A673 (cell line): Measurements from ENCODE around the gene PDCD1. TPM values are rescaled to one million over a fixed set of nuclear protein-coding genes. Genes with fewer than 3 reads are reported as not detected.

Experiments used
- BruUV-seq: library from RNA; stranded (reverse); fragments of 400-500 nt; replicated peaks from 2 replicates; lab custom pipeline; 2021; lab: Mats Ljungman, UMichigan
- CTCF ChIA-PET: fragments of 300-600 bp; sonication (Branson Sonifier 250); formaldehyde crosslinking; loops from one replicate; lab custom pipeline; 2022; ENCODE audit warnings: antibody characterized with exemption; lab: Charles Lee
- POLR2A ChIA-PET: fragments of 300-600 bp; sonication (Branson Sonifier 250); formaldehyde crosslinking; loops from one replicate; lab custom pipeline; 2022; ENCODE audit warnings: antibody characterized with exemption; ENCODE audit not compliant: low non-redundant PET; lab: Charles Lee
- DNase-seq: peaks from one replicate; pipeline ENCODE4 v3.0.0-alpha.2; 2015; ENCODE audit warnings: low spot score
- H3K27ac ChIP-seq: fragments of 200-600 bp; sonication (generic); 2 replicates; pipeline ENCODE4 v1.5.1; 2016; ENCODE audit warnings: mixed run types, low read depth, mild to moderate bottlenecking, mixed read lengths, antibody characterized with exemption, low read length; ENCODE audit not compliant: poor library complexity, severe bottlenecking
- H3K27me3 ChIP-seq: fragments of 200-600 bp; sonication (generic); replicated peaks from 2 replicates; pipeline ENCODE4 v1.6.1; 2017; ENCODE audit warnings: mixed run types, low read depth, mild to moderate bottlenecking, mixed read lengths, antibody characterized with exemption, low read length; ENCODE audit not compliant: insufficient read depth, poor library complexity
- H3K36me3 ChIP-seq: fragments of 200-600 bp; sonication (generic); 2 replicates; pipeline ENCODE4 v1.6.1; 2016; ENCODE audit warnings: mixed run types, mild to moderate bottlenecking, mixed read lengths, antibody characterized with exemption, low read length; ENCODE audit not compliant: insufficient read depth, poor library complexity, severe bottlenecking
- H3K4me1 ChIP-seq: fragments of 200-600 bp; sonication (generic); 2 replicates; pipeline ENCODE4 v1.6.1; 2017; ENCODE audit warnings: mixed run types, mild to moderate bottlenecking, mixed read lengths, antibody characterized with exemption, low read length; ENCODE audit not compliant: insufficient read depth, poor library complexity, severe bottlenecking
- H3K4me3 ChIP-seq: fragments of 200-600 bp; sonication (generic); 2 replicates; pipeline ENCODE4 v1.5.1; 2016; ENCODE audit warnings: low read depth, mixed run types, mild to moderate bottlenecking, mixed read lengths, low read length; ENCODE audit not compliant: poor library complexity, severe bottlenecking
- H3K9me3 ChIP-seq: fragments of 200-600 bp; sonication (generic); 2 replicates; pipeline ENCODE4 v1.6.1; 2016; ENCODE audit warnings: mixed run types, low read depth, mild to moderate bottlenecking, mixed read lengths, antibody characterized with exemption, low read length; ENCODE audit not compliant: poor library complexity, severe bottlenecking
- EZH2 ChIP-seq: fragments of 200-600 bp; sonication (generic); IDR thresholded peaks from 2 replicates; pipeline ENCODE4 v1.6.1; 2017; ENCODE audit warnings: borderline replicate concordance, low read depth, mild to moderate bottlenecking, mixed read lengths, antibody characterized with exemption, low read length; ENCODE audit not compliant: poor library complexity, severe bottlenecking
- intact Hi-C: fragments of 100-400 bp; cut with micrococcal nuclease; formaldehyde crosslinking; loops from one replicate; pipeline ENCODE4 v1.10.0; 2022; ENCODE audit not compliant: unreplicated experiment
- total RNA-seq: library from RNA; stranded (reverse); gene quantifications from 2 replicates; pipeline ENCODE4 v1.2.3, GENCODE V29; 2021
- TF ChIP-seq, protein P1 (sequence below): fragments of 300-800, 200-600 bp; sonication (generic); conservative IDR thresholded peaks from 2 replicates; pipeline ENCODE4 v1.5.1; 2017; ENCODE audit warnings: low read depth, mild to moderate bottlenecking, antibody characterized with exemption, low read length, moderate library complexity, mixed read lengths

The PDCD1 gene
- total RNA-seq, 1 experiment from 2014 or later, result 0.34 TPM

DNA sequence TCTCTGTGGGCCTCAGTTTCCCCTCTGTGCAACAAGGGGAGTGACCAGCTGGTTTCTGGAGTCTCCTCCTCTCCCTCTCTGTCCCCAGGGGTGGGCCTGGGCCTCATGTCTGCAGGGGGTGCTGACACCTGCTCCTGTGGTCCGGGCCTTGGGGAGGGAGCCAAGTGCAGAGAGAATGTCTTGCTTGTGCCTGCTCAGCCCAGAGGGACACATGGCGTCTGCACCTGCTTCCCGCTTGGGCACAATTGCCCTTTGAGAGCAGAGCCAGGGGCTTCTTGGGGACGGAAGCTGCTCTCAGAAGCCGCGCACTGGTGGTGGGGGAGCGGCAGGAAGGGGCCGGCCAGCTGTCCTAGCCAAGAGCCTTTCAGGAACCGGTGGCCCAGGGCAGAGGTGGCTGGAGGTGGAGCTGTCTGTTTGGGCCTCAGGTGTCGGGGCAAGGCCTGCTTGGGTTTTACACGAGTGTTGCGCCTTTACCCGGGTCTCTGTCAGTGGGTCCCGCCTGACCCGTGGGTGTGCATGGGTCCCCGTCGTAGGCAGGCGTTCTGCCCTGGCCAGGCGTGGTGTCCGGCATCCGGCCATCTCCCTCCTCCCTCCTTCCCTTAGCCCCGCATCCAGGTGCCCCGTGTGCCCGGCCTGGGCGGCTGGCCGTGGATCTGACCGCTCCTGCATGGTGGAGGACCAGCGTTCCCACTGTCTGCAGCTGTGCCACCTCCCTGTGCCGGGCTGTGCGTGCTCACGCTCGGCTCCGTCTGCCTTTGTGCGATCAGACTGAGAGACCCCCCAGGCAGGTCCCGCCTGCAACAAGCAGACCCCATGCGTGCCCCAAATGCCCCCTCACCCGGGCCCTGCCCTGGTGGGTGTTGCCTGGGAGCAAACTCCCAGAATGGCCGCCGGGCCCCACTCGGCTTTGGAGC, 45.7 kb downstream of the PDCD1 start:
- ChIA-PET POLR2A (interaction anchor here (0.5 kb wide), 1 partner anchor 22 kb away, joined by 9 read pairs; no protein-coding TSS in a partner anchor), CTCF (no interaction called here)
- Histone ChIP-seq H3K4me3 (no peak overlapping the region), H3K36me3 (no peaks in the 10 kb centered on the region), H3K9me3 (no peaks in the 10 kb centered on the region), H3K4me1 (peaks cover 83% of the 10 kb centered on the region), H3K27ac (peak overlapping the region; percentile 100), H3K27me3 (no peaks in the 10 kb centered on the region)
- DNase-seq, result no peak
- TF ChIP-seq EZH2, result no peak
- TF ChIP-seq, protein P1, sequence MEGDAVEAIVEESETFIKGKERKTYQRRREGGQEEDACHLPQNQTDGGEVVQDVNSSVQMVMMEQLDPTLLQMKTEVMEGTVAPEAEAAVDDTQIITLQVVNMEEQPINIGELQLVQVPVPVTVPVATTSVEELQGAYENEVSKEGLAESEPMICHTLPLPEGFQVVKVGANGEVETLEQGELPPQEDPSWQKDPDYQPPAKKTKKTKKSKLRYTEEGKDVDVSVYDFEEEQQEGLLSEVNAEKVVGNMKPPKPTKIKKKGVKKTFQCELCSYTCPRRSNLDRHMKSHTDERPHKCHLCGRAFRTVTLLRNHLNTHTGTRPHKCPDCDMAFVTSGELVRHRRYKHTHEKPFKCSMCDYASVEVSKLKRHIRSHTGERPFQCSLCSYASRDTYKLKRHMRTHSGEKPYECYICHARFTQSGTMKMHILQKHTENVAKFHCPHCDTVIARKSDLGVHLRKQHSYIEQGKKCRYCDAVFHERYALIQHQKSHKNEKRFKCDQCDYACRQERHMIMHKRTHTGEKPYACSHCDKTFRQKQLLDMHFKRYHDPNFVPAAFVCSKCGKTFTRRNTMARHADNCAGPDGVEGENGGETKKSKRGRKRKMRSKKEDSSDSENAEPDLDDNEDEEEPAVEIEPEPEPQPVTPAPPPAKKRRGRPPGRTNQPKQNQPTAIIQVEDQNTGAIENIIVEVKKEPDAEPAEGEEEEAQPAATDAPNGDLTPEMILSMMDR, result no peak
- intact Hi-C loops, result loop anchor here (5.0 kb wide), 1 partner anchor 49 kb away; no protein-coding TSS in a partner anchor
- TSS peak; percentile 23 for BruUV-seq

DNA sequence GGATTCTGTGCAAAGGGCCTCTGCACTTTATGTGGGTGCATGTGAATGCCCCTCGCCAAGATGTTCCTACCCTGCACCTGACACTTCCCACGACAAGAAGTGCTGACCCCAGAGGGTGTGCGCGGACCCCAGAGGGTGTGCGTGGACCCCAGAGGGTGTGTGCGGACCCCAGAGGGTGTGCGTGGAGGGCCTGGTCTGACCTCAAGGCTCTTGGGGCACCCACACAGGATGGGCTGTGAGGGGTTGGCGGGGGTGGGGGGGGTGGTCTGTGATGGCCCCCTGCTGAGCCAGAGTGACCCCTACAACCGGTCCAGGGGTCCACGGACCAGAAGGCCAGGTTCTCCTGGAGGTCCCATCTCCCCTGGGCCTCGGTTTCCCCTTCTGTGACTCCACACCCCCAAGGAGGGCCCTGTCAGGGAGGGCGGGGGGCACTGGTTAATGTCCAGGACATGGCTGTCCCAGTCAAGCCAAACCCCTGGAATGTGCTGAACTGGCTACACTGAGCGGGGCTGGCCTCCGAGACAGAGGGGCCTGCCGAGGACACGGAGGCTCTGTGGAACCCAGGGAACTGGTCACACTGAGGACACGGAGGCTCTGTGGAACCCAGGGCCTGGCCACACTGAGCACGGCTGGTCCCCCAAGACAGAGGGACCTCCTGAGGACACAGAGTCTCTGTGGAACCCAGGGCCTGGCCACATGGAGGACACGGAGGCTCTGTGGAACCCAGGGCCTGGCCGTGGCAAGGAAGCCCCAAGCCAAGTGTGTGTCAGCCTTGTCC, 46.6 kb downstream of the PDCD1 start:
- Histone ChIP-seq H3K4me3 (no peak overlapping the region), H3K27me3 (no peaks in the 10 kb centered on the region), H3K9me3 (no peaks in the 10 kb centered on the region), H3K27ac (peak overlapping the region; percentile 100), H3K4me1 (peaks cover 79% of the 10 kb centered on the region), H3K36me3 (no peaks in the 10 kb centered on the region)
- POLR2A ChIA-PET, result no interaction called here
- intact Hi-C loops, result loop anchor here (5.0 kb wide), 1 partner anchor 50 kb away; no protein-coding TSS in a partner anchor
- TF ChIP-seq, protein P1, result no peak
- no peak for TF ChIP-seq EZH2
- no TSS peak for BruUV-seq
- no peak for DNase-seq
- CTCF ChIA-PET, result no interaction called here

DNA sequence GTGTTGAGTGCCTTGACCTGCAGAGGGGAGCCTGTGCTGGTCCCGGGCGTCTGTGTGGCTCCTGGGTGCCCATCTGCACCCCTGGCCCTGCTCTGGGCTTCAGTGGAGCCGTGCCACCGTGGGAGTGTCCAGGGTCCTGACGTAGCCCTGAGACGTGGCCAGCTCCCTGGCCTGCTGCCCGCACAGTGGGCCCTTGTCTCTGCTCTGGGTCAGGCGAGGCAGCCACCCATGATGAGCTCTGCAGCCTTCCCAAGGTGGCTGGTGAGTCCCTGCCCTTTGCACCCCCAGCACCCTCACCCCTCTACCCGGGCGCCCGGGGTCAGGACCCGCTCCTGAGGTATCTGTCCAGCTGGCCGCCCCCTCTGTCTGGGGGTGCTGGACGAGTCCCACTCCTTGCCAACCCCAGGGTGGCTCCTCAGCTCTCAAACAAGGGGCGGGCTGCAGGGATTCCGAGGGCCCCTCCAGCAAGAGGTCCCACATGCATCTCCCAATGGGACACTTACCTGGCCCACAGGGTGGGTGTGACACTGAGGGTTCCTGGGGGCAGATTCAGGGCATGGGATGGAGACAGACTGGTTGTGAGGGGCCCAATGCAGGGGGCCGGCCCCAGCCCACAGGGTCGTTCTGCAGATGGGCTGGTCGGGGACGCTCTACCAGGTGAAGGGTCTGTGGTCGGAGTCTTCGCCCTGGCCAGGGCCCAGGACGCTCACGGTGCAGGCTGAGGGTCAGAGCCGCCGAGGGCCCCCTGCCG, 47.3 kb downstream of the PDCD1 start:
- no peak overlapping the region for H3K4me3 ChIP-seq
- intact Hi-C loops, result loop anchor here (5.0 kb wide), 1 partner anchor 51 kb away; no protein-coding TSS in a partner anchor
- H3K9me3 ChIP-seq, result no peaks in the 10 kb centered on the region
- TF ChIP-seq, protein P1, result no peak
- no peak for TF ChIP-seq EZH2
- H3K27ac ChIP-seq, result peak overlapping the region; percentile 100
- no peaks in the 10 kb centered on the region for H3K27me3 ChIP-seq
- ChIA-PET POLR2A (interaction anchor here (0.5 kb wide), 1 partner anchor 40 kb away, joined by 4 read pairs; no protein-coding TSS in a partner anchor), CTCF (no interaction called here)
- no peak for DNase-seq
- H3K4me1 ChIP-seq, result peaks cover 71% of the 10 kb centered on the region
- no TSS peak for BruUV-seq
- no peaks in the 10 kb centered on the region for H3K36me3 ChIP-seq
